ENCODE results near the gene ATP4A. TPM values are rescaled to one million over a fixed set of nuclear protein-coding genes. Genes with fewer than 3 reads are reported as not detected.

Gene ATP4A
- total RNA-seq, 2 donors from 2014 or later = 0.18 TPM; not detected in 1

DNA sequence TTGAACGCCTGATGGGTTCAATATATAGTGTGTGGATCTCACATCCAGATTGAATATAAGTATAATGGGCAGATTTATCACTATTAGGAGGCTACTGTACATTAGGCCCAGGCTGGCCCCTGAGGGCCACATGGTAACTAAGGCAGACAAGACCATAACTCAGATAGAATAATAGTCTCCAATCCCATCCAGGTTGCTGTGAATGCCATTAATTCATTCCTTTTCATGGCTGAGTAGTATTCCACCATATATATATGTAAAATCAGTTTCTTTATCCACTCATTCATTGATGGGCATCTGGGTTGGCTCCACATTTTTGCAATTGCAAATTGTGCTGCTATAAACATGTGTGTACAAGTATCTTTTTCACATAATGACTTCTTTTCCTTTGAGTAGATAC is 14.5 kb upstream of the ATP4A start:
- no peak for TF ChIP-seq CTCF (conservative IDR thresholded peaks at IDR 0.05)
- H3K4me1 ChIP-seq (ENCODE audit: control insufficient read depth, insufficient read depth, low read length) = no peaks in the 10 kb centered on the region
- no peak overlapping the region for H3K27ac ChIP-seq (ENCODE audit: low read depth, low read length)
- Mint-ChIP-seq H3K9me3 (peaks cover 47% of the 10 kb centered on the region), H3K27me3 (ENCODE audit: insufficient read depth) (peaks cover 25% of the 10 kb centered on the region), H3K4me1 (no peaks in the 10 kb centered on the region), H3K4me3 (no peak overlapping the region), H3K27ac (no peak overlapping the region), H3K36me3 (ENCODE audit: low read depth) (no peaks in the 10 kb centered on the region)
- H3K4me3 ChIP-seq (ENCODE audit: low read length) = no peak overlapping the region
- WGBS, 2 experiments (ENCODE audit: insufficient coverage in 1 of 2, insufficient read length in 1 of 2) = 93% methylated on average over 1 of the region's 1 CpG; no CpG with 5 or more reads in 1 of the 2 experiments
- no peak for DNase-seq
- H3K27me3 ChIP-seq (ENCODE audit: control insufficient read depth, insufficient read depth, low read length, poor library complexity, severe bottlenecking) = no peaks in the 10 kb centered on the region
- peaks cover 24% of the 10 kb centered on the region for H3K9me3 ChIP-seq (ENCODE audit: control insufficient read depth, low read length)
- no peaks in the 10 kb centered on the region for H3K36me3 ChIP-seq (ENCODE audit: control insufficient read depth, insufficient read depth, low read length)
- H3K9ac ChIP-seq (ENCODE audit: extremely low read depth, low read length, poor library complexity, severe bottlenecking) = no peak overlapping the region

- peaks cover 10% of the 10 kb centered on the region for H3K9me3 ChIP-seq (ENCODE audit: control insufficient read depth, low read length)
- H3K4me3 ChIP-seq (ENCODE audit: low read length) = no peak overlapping the region
- H3K36me3 ChIP-seq (ENCODE audit: control insufficient read depth, insufficient read depth, low read length) = no peaks in the 10 kb centered on the region
- no peak for TF ChIP-seq CTCF (conservative IDR thresholded peaks at IDR 0.05)
- H3K27me3 Mint-ChIP-seq (ENCODE audit: insufficient read depth) = peaks cover 24% of the 10 kb centered on the region
- WGBS, 2 experiments (ENCODE audit: insufficient coverage in 1 of 2, insufficient read length in 1 of 2) = 90% methylated on average over 1 of the region's 1 CpG
- H3K36me3 Mint-ChIP-seq (ENCODE audit: low read depth) = no peaks in the 10 kb centered on the region
- H3K4me3 Mint-ChIP-seq = no peak overlapping the region
- H3K9ac ChIP-seq (ENCODE audit: extremely low read depth, low read length, poor library complexity, severe bottlenecking) = no peak overlapping the region
- no peaks in the 10 kb centered on the region for H3K4me1 ChIP-seq (ENCODE audit: control insufficient read depth, insufficient read depth, low read length)
- H3K27ac Mint-ChIP-seq = no peak overlapping the region
- H3K9me3 Mint-ChIP-seq = peaks cover 21% of the 10 kb centered on the region
- H3K27ac ChIP-seq (ENCODE audit: low read depth, low read length) = no peak overlapping the region
- DNase-seq = no peak
- peaks cover 4% of the 10 kb centered on the region for H3K27me3 ChIP-seq (ENCODE audit: control insufficient read depth, insufficient read depth, low read length, poor library complexity, severe bottlenecking)
- peaks cover 7% of the 10 kb centered on the region for H3K4me1 Mint-ChIP-seq
Measured at GRCh38 chr19:35571406-35571965, 8.0 kb upstream of the ATP4A start.

DNA sequence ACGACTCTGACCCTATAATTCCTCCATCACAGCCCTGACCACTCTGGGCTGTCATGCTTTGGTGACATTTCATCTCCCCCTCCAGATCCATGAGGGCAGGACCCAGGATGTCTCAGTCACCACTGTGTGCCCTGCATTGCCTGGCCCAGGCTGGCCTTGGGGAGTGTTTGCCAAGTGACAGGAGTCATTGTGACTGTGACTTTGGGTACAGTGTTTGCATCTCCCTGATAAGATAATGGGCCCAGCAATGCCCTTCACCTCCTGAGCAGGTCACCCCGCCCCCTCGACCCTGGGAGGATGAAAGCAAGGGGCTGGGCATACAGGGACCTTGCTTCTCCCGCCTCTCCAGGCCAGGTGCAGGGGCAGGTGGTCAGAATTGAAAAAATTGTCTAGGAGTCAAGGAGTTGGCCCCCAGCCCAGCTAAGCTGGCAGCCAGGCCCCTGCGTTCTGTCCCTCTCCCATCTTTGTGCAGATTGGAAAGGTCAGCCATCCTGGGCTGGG is 5.9 kb upstream of the ATP4A start:
- H3K9me3 Mint-ChIP-seq = peaks cover 1% of the 10 kb centered on the region
- no peak overlapping the region for H3K27ac Mint-ChIP-seq
- peaks cover 31% of the 10 kb centered on the region for H3K27me3 Mint-ChIP-seq (ENCODE audit: insufficient read depth)
- H3K27ac ChIP-seq (ENCODE audit: low read depth, low read length) = no peak overlapping the region
- no peak for DNase-seq
- H3K36me3 ChIP-seq (ENCODE audit: control insufficient read depth, insufficient read depth, low read length) = no peaks in the 10 kb centered on the region
- H3K36me3 Mint-ChIP-seq (ENCODE audit: low read depth) = no peaks in the 10 kb centered on the region
- WGBS, 2 experiments (ENCODE audit: insufficient coverage in 1 of 2, insufficient read length in 1 of 2) = 84 to 100% methylated on average over 2 to 5 of the region's 5 CpGs
- H3K4me3 Mint-ChIP-seq = no peak overlapping the region
- no peak overlapping the region for H3K4me3 ChIP-seq (ENCODE audit: low read length)
- no peak for TF ChIP-seq CTCF (conservative IDR thresholded peaks at IDR 0.05)
- no peaks in the 10 kb centered on the region for H3K9me3 ChIP-seq (ENCODE audit: control insufficient read depth, low read length)
- no peak overlapping the region for H3K9ac ChIP-seq (ENCODE audit: extremely low read depth, low read length, poor library complexity, severe bottlenecking)
- H3K4me1 ChIP-seq (ENCODE audit: control insufficient read depth, insufficient read depth, low read length) = no peaks in the 10 kb centered on the region
- H3K4me1 Mint-ChIP-seq = peaks cover 7% of the 10 kb centered on the region
- peaks cover 4% of the 10 kb centered on the region for H3K27me3 ChIP-seq (ENCODE audit: control insufficient read depth, insufficient read depth, low read length, poor library complexity, severe bottlenecking)
